GM23338 (cell line): ENCODE results near the gene ANGPT4. TPM values are rescaled to one million over a fixed set of nuclear protein-coding genes. Genes with fewer than 3 reads are reported as not detected.

Experiments
- ATAC-seq: fragments of 200-7000 bp; cut with Tn5 transposase; 3 replicates; pipeline ENCODE4 v1.9.1; 2020
- DNase-seq: peaks from one replicate; pipeline ENCODE4 v3.0.0-alpha.2; 2015; ENCODE audit warnings: low spot score
- H2AFZ ChIP-seq: fragments of 200-600 bp; sonication (generic); 2 replicates; pipeline ENCODE4 v1.8.0; 2016; ENCODE audit warnings: antibody characterized with exemption, mild to moderate bottlenecking, moderate library complexity
- H3F3A ChIP-seq: fragments of 200-600 bp; sonication (generic); replicated peaks from 2 replicates; pipeline ENCODE4 v1.8.0; 2017; ENCODE audit warnings: antibody characterized with exemption, mixed run types, low read depth
- H3K27ac ChIP-seq: fragments of 200-600 bp; sonication (generic); 2 replicates; pipeline ENCODE4 v1.6.1; 2016; ENCODE audit warnings: low read depth
- H3K27me3 ChIP-seq: fragments of 200-600 bp; sonication (generic); 2 replicates; pipeline ENCODE4 v1.8.0; 2016; ENCODE audit warnings: mild to moderate bottlenecking, mixed run types, moderate library complexity; ENCODE audit not compliant: insufficient read depth
- H3K36me3 ChIP-seq: fragments of 200-600 bp; sonication (generic); 2 replicates; pipeline ENCODE4 v1.8.0; 2016; ENCODE audit warnings: mild to moderate bottlenecking; ENCODE audit not compliant: insufficient read depth
- H3K4me1 ChIP-seq: fragments of 200-600 bp; sonication (generic); 2 replicates; pipeline ENCODE4 v1.8.0; 2016; ENCODE audit warnings: mild to moderate bottlenecking, moderate library complexity; ENCODE audit not compliant: insufficient read depth
- H3K4me2 ChIP-seq: fragments of 200-600 bp; sonication (generic); 2 replicates; pipeline ENCODE4 v1.7.1; 2017; ENCODE audit warnings: mixed run types
- H3K4me3 ChIP-seq: fragments of 200-600 bp; sonication (generic); 2 replicates; pipeline ENCODE4 v1.6.1; 2016; ENCODE audit warnings: mixed run types
- H3K79me2 ChIP-seq: fragments of 200-600 bp; sonication (generic); replicated peaks from 2 replicates; pipeline ENCODE4 v1.8.0; 2017; ENCODE audit warnings: mild to moderate bottlenecking; ENCODE audit not compliant: insufficient read depth
- H3K9me2 ChIP-seq: fragments of 200-600 bp; sonication (generic); 2 replicates; pipeline ENCODE4 v1.8.0; 2017; ENCODE audit not compliant: insufficient read depth
- H4K20me1 ChIP-seq: fragments of 200-600 bp; sonication (generic); replicated peaks from 2 replicates; pipeline ENCODE4 v1.8.0; 2017; ENCODE audit warnings: mild to moderate bottlenecking; ENCODE audit not compliant: insufficient read depth
- H3K27ac Mint-ChIP-seq: 2 replicates; pipeline ENCODE4 v1.8.0; 2020; ENCODE audit warnings: inconsistent platforms, mild to moderate bottlenecking, moderate library complexity, mixed read lengths
- H3K27me3 Mint-ChIP-seq: 3 replicates; pipeline ENCODE4 v1.8.0; 2022; ENCODE audit warnings: low read depth, mild to moderate bottlenecking, moderate library complexity, mixed read lengths, inconsistent platforms; ENCODE audit not compliant: insufficient read depth, poor library complexity
- H3K36me3 Mint-ChIP-seq: 3 replicates; pipeline ENCODE4 v1.8.0; 2021; ENCODE audit warnings: low read depth, mild to moderate bottlenecking, inconsistent platforms, moderate library complexity, mixed read lengths
- H3K4me1 Mint-ChIP-seq: 3 replicates; pipeline ENCODE4 v1.8.0; 2020; ENCODE audit warnings: mild to moderate bottlenecking, inconsistent platforms, mixed read lengths
- H3K4me3 Mint-ChIP-seq: 3 replicates; pipeline ENCODE4 v1.8.0; 2021; ENCODE audit warnings: moderate library complexity, mild to moderate bottlenecking, inconsistent platforms, mixed read lengths
- H3K9me3 Mint-ChIP-seq: 3 replicates; pipeline ENCODE4 v1.8.0; 2020; ENCODE audit warnings: moderate library complexity, mild to moderate bottlenecking, inconsistent platforms, mixed read lengths
- CREB1 ChIP-seq: fragments of 250-450 bp; sonication (Bioruptor Pico); IDR thresholded peaks from 2 replicates; pipeline ENCODE4 v1.5.0; 2020; ENCODE audit warnings: low read depth, mild to moderate bottlenecking, moderate library complexity
- EZH2 ChIP-seq: fragments of 200-600 bp; sonication (generic); IDR thresholded peaks from one replicate; pipeline ENCODE4 v1.8.0; 2017; ENCODE audit warnings: antibody characterized with exemption, mild to moderate bottlenecking, low read depth; ENCODE audit not compliant: unreplicated experiment
- EZH2phosphoT487 ChIP-seq: fragments of 200-600 bp; sonication (generic); IDR thresholded peaks from one replicate; pipeline ENCODE4 v1.8.1; 2018; ENCODE audit warnings: antibody characterized with exemption; ENCODE audit not compliant: unreplicated experiment
- JUNB ChIP-seq: IDR thresholded peaks from one replicate; pipeline ENCODE4 v1.6.1; 2016; ENCODE audit warnings: antibody characterized with exemption; ENCODE audit not compliant: unreplicated experiment
- NANOG ChIP-seq: IDR thresholded peaks from 2 replicates; pipeline ENCODE4 v1.6.1; 2016; ENCODE audit warnings: antibody characterized with exemption, borderline replicate concordance
- POLR2AphosphoS5 ChIP-seq: IDR thresholded peaks from 2 replicates; pipeline ENCODE4 v1.6.1; 2016; ENCODE audit warnings: antibody characterized with exemption, low read depth
- ZNF114 ChIP-seq: fragments of 250-450 bp; sonication (Bioruptor Pico); IDR thresholded peaks from 2 replicates; pipeline ENCODE4 v1.5.0; 2020; ENCODE audit warnings: mild to moderate bottlenecking, moderate library complexity
- ZNF331 ChIP-seq: fragments of 250-450 bp; sonication (Bioruptor Pico); IDR thresholded peaks from 2 replicates; pipeline ENCODE4 v1.5.0; 2020; ENCODE audit warnings: low read depth, mild to moderate bottlenecking, moderate library complexity
- polyA plus RNA-seq: library from polyadenylated mRNA; unstranded; fragments of >200 nt; fragmentation: Nextera tagmentation; extraction: Ambion mirVana; gene quantifications from 2 replicates; pipeline ENCODE4 v1.2.1, GENCODE V29; 2016
- total RNA-seq: library from RNA; depleted of rRNA; stranded (reverse); fragments of >200 nt; shearing (Covaris generic); gene quantifications from 2 replicates; pipeline ENCODE4 v1.2.3, GENCODE V29; 2014
- TF ChIP-seq, protein P1 (sequence below): fragments of 250-450 bp; sonication (Bioruptor Pico); IDR thresholded peaks from 2 replicates; pipeline ENCODE4 v1.5.0; 2020; ENCODE audit warnings: mild to moderate bottlenecking, moderate library complexity
- TF ChIP-seq, protein P2 (sequence below), 2 experiments: fragments of 200-600 bp in 1 of 2; sonication (generic) in 1 of 2; conservative IDR thresholded peaks; 2 replicates each; pipeline versions ENCODE4 v1.5.1 to v1.6.1; 2016 to 2017; ENCODE audit warnings: antibody characterized with exemption in 2 of 2, low read depth in 2 of 2, mild to moderate bottlenecking in 2 of 2, moderate library complexity in 1 of 2
- TF ChIP-seq, protein P3 (sequence below): IDR thresholded peaks from 2 replicates; pipeline ENCODE4 v1.6.1; 2016; ENCODE audit warnings: antibody characterized with exemption
- TF ChIP-seq, protein P4 (sequence below): IDR thresholded peaks from one replicate; pipeline ENCODE4 v1.6.1; 2018; ENCODE audit warnings: antibody characterized with exemption; ENCODE audit not compliant: unreplicated experiment

Gene ANGPT4
- total and polyA plus RNA-seq, 2 experiments from 2014 or later, result 0.17 TPM; not detected in 1

DNA sequence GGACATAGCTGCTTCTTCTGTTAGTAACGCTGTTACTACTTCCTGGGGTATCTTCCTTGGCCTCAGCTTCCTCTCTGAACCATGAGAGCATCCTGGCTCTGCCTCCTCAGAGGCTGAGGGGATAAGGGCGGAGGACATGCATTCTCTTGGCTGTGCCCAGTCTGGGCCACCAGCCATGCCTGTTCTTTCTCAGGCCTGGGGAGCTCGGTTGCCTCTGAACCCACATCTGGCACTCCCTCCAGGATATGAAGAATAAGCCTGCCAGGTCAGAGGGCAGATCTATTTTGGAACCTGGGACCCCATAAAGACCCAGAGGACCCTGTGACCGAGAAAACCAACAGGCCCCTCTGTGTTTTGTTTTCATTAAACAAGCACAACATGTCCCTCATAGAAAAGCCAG, 6.6 kb upstream of the ANGPT4 start:
- no peaks in the 10 kb centered on the region for H3K4me1 Mint-ChIP-seq
- H3K9me2 ChIP-seq, result no peaks in the 10 kb centered on the region; the same call in 1 of the 2 replicates
- no peak overlapping the region for H3K27ac ChIP-seq
- no peaks in the 10 kb centered on the region for H3K36me3 Mint-ChIP-seq
- ATAC-seq, result no peak
- H2AFZ ChIP-seq, result no peak overlapping the region
- H3K4me3 Mint-ChIP-seq, result no peak overlapping the region
- H3K9me3 Mint-ChIP-seq, result peaks cover 8% of the 10 kb centered on the region; the same call in 2 of the 3 replicates
- H3F3A ChIP-seq, result no peaks in the 10 kb centered on the region
- no peaks in the 10 kb centered on the region for H4K20me1 ChIP-seq
- H3K27me3 ChIP-seq, result no peaks in the 10 kb centered on the region
- no peak for TF ChIP-seq EZH2
- TF ChIP-seq, protein P1, sequence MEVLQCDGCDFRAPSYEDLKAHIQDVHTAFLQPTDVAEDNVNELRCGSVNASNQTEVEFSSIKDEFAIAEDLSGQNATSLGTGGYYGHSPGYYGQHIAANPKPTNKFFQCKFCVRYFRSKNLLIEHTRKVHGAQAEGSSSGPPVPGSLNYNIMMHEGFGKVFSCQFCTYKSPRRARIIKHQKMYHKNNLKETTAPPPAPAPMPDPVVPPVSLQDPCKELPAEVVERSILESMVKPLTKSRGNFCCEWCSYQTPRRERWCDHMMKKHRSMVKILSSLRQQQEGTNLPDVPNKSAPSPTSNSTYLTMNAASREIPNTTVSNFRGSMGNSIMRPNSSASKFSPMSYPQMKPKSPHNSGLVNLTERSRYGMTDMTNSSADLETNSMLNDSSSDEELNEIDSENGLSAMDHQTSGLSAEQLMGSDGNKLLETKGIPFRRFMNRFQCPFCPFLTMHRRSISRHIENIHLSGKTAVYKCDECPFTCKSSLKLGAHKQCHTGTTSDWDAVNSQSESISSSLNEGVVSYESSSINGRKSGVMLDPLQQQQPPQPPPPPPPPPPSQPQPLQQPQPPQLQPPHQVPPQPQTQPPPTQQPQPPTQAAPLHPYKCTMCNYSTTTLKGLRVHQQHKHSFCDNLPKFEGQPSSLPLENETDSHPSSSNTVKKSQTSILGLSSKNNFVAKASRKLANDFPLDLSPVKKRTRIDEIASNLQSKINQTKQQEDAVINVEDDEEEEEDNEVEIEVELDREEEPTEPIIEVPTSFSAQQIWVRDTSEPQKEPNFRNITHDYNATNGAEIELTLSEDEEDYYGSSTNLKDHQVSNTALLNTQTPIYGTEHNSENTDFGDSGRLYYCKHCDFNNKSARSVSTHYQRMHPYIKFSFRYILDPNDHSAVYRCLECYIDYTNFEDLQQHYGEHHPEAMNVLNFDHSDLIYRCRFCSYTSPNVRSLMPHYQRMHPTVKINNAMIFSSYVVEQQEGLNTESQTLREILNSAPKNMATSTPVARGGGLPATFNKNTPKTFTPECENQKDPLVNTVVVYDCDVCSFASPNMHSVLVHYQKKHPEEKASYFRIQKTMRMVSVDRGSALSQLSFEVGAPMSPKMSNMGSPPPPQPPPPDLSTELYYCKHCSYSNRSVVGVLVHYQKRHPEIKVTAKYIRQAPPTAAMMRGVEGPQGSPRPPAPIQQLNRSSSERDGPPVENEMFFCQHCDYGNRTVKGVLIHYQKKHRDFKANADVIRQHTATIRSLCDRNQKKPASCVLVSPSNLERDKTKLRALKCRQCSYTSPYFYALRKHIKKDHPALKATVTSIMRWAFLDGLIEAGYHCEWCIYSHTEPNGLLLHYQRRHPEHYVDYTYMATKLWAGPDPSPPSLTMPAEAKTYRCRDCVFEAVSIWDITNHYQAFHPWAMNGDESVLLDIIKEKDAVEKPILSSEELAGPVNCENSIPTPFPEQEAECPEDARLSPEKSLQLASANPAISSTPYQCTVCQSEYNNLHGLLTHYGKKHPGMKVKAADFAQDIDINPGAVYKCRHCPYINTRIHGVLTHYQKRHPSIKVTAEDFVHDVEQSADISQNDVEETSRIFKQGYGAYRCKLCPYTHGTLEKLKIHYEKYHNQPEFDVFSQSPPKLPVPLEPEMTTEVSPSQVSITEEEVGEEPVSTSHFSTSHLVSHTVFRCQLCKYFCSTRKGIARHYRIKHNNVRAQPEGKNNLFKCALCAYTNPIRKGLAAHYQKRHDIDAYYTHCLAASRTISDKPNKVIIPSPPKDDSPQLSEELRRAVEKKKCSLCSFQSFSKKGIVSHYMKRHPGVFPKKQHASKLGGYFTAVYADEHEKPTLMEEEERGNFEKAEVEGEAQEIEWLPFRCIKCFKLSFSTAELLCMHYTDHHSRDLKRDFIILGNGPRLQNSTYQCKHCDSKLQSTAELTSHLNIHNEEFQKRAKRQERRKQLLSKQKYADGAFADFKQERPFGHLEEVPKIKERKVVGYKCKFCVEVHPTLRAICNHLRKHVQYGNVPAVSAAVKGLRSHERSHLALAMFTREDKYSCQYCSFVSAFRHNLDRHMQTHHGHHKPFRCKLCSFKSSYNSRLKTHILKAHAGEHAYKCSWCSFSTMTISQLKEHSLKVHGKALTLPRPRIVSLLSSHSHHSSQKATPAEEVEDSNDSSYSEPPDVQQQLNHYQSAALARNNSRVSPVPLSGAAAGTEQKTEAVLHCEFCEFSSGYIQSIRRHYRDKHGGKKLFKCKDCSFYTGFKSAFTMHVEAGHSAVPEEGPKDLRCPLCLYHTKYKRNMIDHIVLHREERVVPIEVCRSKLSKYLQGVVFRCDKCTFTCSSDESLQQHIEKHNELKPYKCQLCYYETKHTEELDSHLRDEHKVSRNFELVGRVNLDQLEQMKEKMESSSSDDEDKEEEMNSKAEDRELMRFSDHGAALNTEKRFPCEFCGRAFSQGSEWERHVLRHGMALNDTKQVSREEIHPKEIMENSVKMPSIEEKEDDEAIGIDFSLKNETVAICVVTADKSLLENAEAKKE (CRISPR knock-in tag), result no peak
- TF ChIP-seq CREB1 (CRISPR knock-in tag), result no peak
- TF ChIP-seq ZNF114 (CRISPR knock-in tag), result no peak
- TF ChIP-seq NANOG, result no peak
- no peak for TF ChIP-seq ZNF331 (CRISPR knock-in tag)
- no peak for TF ChIP-seq JUNB
- no peak for TF ChIP-seq EZH2phosphoT487
- TF ChIP-seq POLR2AphosphoS5, result no peak
- TF ChIP-seq, protein P2, sequence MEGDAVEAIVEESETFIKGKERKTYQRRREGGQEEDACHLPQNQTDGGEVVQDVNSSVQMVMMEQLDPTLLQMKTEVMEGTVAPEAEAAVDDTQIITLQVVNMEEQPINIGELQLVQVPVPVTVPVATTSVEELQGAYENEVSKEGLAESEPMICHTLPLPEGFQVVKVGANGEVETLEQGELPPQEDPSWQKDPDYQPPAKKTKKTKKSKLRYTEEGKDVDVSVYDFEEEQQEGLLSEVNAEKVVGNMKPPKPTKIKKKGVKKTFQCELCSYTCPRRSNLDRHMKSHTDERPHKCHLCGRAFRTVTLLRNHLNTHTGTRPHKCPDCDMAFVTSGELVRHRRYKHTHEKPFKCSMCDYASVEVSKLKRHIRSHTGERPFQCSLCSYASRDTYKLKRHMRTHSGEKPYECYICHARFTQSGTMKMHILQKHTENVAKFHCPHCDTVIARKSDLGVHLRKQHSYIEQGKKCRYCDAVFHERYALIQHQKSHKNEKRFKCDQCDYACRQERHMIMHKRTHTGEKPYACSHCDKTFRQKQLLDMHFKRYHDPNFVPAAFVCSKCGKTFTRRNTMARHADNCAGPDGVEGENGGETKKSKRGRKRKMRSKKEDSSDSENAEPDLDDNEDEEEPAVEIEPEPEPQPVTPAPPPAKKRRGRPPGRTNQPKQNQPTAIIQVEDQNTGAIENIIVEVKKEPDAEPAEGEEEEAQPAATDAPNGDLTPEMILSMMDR (conservative IDR thresholded peaks at IDR 0.05; ENCODE audit: low read depth in 2 of 2), result no peak
- TF ChIP-seq, protein P3, sequence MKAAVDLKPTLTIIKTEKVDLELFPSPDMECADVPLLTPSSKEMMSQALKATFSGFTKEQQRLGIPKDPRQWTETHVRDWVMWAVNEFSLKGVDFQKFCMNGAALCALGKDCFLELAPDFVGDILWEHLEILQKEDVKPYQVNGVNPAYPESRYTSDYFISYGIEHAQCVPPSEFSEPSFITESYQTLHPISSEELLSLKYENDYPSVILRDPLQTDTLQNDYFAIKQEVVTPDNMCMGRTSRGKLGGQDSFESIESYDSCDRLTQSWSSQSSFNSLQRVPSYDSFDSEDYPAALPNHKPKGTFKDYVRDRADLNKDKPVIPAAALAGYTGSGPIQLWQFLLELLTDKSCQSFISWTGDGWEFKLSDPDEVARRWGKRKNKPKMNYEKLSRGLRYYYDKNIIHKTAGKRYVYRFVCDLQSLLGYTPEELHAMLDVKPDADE, result no peak
- TF ChIP-seq, protein P4, sequence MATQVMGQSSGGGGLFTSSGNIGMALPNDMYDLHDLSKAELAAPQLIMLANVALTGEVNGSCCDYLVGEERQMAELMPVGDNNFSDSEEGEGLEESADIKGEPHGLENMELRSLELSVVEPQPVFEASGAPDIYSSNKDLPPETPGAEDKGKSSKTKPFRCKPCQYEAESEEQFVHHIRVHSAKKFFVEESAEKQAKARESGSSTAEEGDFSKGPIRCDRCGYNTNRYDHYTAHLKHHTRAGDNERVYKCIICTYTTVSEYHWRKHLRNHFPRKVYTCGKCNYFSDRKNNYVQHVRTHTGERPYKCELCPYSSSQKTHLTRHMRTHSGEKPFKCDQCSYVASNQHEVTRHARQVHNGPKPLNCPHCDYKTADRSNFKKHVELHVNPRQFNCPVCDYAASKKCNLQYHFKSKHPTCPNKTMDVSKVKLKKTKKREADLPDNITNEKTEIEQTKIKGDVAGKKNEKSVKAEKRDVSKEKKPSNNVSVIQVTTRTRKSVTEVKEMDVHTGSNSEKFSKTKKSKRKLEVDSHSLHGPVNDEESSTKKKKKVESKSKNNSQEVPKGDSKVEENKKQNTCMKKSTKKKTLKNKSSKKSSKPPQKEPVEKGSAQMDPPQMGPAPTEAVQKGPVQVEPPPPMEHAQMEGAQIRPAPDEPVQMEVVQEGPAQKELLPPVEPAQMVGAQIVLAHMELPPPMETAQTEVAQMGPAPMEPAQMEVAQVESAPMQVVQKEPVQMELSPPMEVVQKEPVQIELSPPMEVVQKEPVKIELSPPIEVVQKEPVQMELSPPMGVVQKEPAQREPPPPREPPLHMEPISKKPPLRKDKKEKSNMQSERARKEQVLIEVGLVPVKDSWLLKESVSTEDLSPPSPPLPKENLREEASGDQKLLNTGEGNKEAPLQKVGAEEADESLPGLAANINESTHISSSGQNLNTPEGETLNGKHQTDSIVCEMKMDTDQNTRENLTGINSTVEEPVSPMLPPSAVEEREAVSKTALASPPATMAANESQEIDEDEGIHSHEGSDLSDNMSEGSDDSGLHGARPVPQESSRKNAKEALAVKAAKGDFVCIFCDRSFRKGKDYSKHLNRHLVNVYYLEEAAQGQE, result no peak
- H3K27me3 Mint-ChIP-seq, result peaks cover 1% of the 10 kb centered on the region
- no peaks in the 10 kb centered on the region for H3K4me1 ChIP-seq
- H3K4me3 ChIP-seq, result no peak overlapping the region
- H3K27ac Mint-ChIP-seq, result no peak overlapping the region
- DNase-seq, result no peak
- no peaks in the 10 kb centered on the region for H3K79me2 ChIP-seq
- no peak overlapping the region for H3K4me2 ChIP-seq
- no peaks in the 10 kb centered on the region for H3K36me3 ChIP-seq
